Adrenal gland (tissue), 12 donors: ENCODE data around the gene TAB2. TPM values are rescaled to one million over a fixed set of nuclear protein-coding genes. Genes with fewer than 3 reads are reported as not detected.

Experiments used
- DNase-seq, 7 donors: peaks; one replicate each; pipeline ENCODE4 v3.0.0-alpha.2; 2019 to 2020
- H3K27ac ChIP-seq, 5 donors: fragments of 200-600 bp; sonication (generic) in 4 of 5; 1 replicate in 3 of 5; 2 replicates in 2 of 5; pipeline versions ENCODE4 v1.5.1 to v1.8.0; 2016 to 2020; ENCODE audit warnings: mild to moderate bottlenecking in 1 of 5
- H3K27me3 ChIP-seq: fragments of 200-600 bp; 2 replicates; pipeline ENCODE4 v1.8.0; 2021
- H3K36me3 ChIP-seq, 2 donors: fragments of 200-600 bp; replicated peaks in 1 of 2; 1 replicate in 1 of 2; 2 replicates in 1 of 2; pipeline versions ENCODE4 v1.5.1 to v1.8.0; 2018 to 2022
- H3K4me1 ChIP-seq, 2 donors: fragments of 200-600 bp; replicated peaks in 1 of 2; 1 replicate in 1 of 2; 2 replicates in 1 of 2; pipeline versions ENCODE4 v1.5.1 to v1.8.0; 2018 to 2021
- H3K4me3 ChIP-seq, 4 donors: fragments of 200-600 bp; sonication (generic) in 3 of 4; one replicate each; pipeline ENCODE4 v1.5.1; 2016 to 2018
- H3K9me3 ChIP-seq, 3 donors: fragments of 200-600 bp; sonication (generic) in 1 of 3; replicated peaks in 1 of 3; 1 replicate in 2 of 3; 2 replicates in 1 of 3; pipeline versions ENCODE4 v1.5.1 to v1.8.0; 2016 to 2021
- CTCF ChIP-seq, 6 experiments: fragments of 450-650 bp in 4 of 6; fragments of 200-600 bp in 2 of 6; sonication (generic) in 1 of 6; IDR thresholded peaks; 1 replicate in 5 of 6; 2 replicates in 1 of 6; pipeline versions ENCODE4 v1.5.1 to v1.8.0; 2016 to 2021; ENCODE audit warnings: antibody characterized with exemption in 6 of 6, mild to moderate bottlenecking in 2 of 6, moderate library complexity in 1 of 6
- POLR2A ChIP-seq, 2 donors: fragments of 450-650 bp; IDR thresholded peaks; one replicate each; pipeline ENCODE4 v1.6.1; 2017; ENCODE audit warnings: antibody characterized with exemption in 2 of 2, mild to moderate bottlenecking in 2 of 2, moderate library complexity in 1 of 2
- WGBS, 4 donors: extraction: QIAGEN DNeasy Blood & Tissue Kit in 2 of 4; methylation state at CpG; one replicate each; pipeline versions ENCODE4 v1.1.5 to v1.1.7; 2013 to 2017; 5-methylcytosine and 5-hydroxymethylcytosine counted together
- intact Hi-C, 2 donors: fragments of 100-400 bp; cut with DNase I; formaldehyde crosslinking; loops; one replicate each; pipeline versions ENCODE4 v1.14.1 to v1.15.0; 2022 to 2023
- polyA plus RNA-seq, 3 donors: library from polyadenylated mRNA; stranded (reverse); fragments of 200-250 nt in 2 of 3; fragments of 350-450 nt in 1 of 3; fragmentation: Illumina TruSeq in 1 of 3; extraction: RNeasy Lipid Tissue Mini Kit (QIAGEN cat#74804) in 1 of 3; gene quantifications; one replicate each; pipeline ENCODE4 v1.2.3, GENCODE V29; 2013 to 2014
- total RNA-seq, 9 donors: library from RNA; depleted of rRNA in 4 of 9; stranded (reverse); fragments of >200 nt in 4 of 9; fragments of 120-200 nt in 1 of 9; fragmentation: NEBNext Ultra II Directional in 1 of 9; extraction: Animal tissue kit (Norgen Biotek cat#: 25700) in 1 of 9; gene quantifications; one replicate each; pipeline versions ENCODE4 v1.1.0 to v1.2.4, GENCODE V29; 2013 to 2023
- donor health status: healthy with polysubstance abuse.
- donor health status: Bipolar disorder and iron deficiency.
- donor health status: DM: yes; HTN: yes; CAD: no.
- donor health status: DM: no; HTN: no; CAD: no.
- donor health status: DM: no; HTN: no; CAD: no.
- donor health status: DM: yes; HTN: yes; CAD: no.

The TAB2 gene
- total and polyA plus RNA-seq, 12 donors = 10.8 to 68.8 (median 43.9) TPM

GRCh38 chr6:149428606-149429005, 111.1 kb downstream of the TAB2 start:
- H3K9me3 ChIP-seq = no peaks in the 10 kb centered on the region
- H3K36me3 ChIP-seq = no peaks in the 10 kb centered on the region
- H3K4me1 ChIP-seq = peaks cover 5 to 11% of the 10 kb centered on the region in 2 donors
- H3K27ac ChIP-seq = no peak overlapping the region
- no peak for TF ChIP-seq CTCF (IDR thresholded peaks at IDR 0.05)
- TF ChIP-seq POLR2A (IDR thresholded peaks at IDR 0.05) = no peak
- no peaks in the 10 kb centered on the region for H3K27me3 ChIP-seq
- DNase-seq = no peak
- WGBS, 4 donors = 81 to 93% (median 92%) methylated on average over 3 to 4 of the region's 4 CpGs
- intact Hi-C loops = loop anchor here (5.0 to 10.0 kb wide), 2 partner anchors 114 to 341 kb away; partner anchors contain the start of gene TAB2 (in 2 of the 2)
- H3K4me3 ChIP-seq = no peak overlapping the region

GRCh38 chr6:149429427-149430360, 112.2 kb downstream of the TAB2 start:
- H3K27me3 ChIP-seq = no peaks in the 10 kb centered on the region
- peaks cover 3 to 5% of the 10 kb centered on the region in 2 donors for H3K4me1 ChIP-seq
- no peak overlapping the region for H3K27ac ChIP-seq
- no peak overlapping the region for H3K4me3 ChIP-seq
- intact Hi-C loops = loop anchor here (5.0 to 10.0 kb wide), 4 partner anchors 115 to 402 kb away; partner anchors contain the start of gene TAB2 (in 2 of the 2)
- no peak for DNase-seq
- H3K9me3 ChIP-seq = no peaks in the 10 kb centered on the region
- TF ChIP-seq CTCF (IDR thresholded peaks at IDR 0.05) = no peak
- TF ChIP-seq POLR2A (IDR thresholded peaks at IDR 0.05) = no peak
- H3K36me3 ChIP-seq = no peaks in the 10 kb centered on the region
- WGBS, 4 donors = 84 to 89% (median 87%) methylated on average over 26 of the region's 26 CpGs

- Histone ChIP-seq H3K27me3 (no peaks in the 10 kb centered on the region), H3K4me3 (no peak overlapping the region), H3K27ac (no peak overlapping the region), H3K4me1 (peaks cover 3 to 5% of the 10 kb centered on the region in 2 donors), H3K36me3 (no peaks in the 10 kb centered on the region), H3K9me3 (no peaks in the 10 kb centered on the region)
- intact Hi-C loops = loop anchor here (2.0 to 5.0 kb wide), 3 partner anchors 349 to 405 kb away; no protein-coding TSS in a partner anchor
- peak; percentile 87 to 97 (median 93) for DNase-seq
- peak; percentile 86 to 98 (median 96) for TF ChIP-seq CTCF (IDR thresholded peaks at IDR 0.05)
- no peak for TF ChIP-seq POLR2A (IDR thresholded peaks at IDR 0.05)
- 23 to 30% (median 28%) methylated on average over 17 to 19 of the region's 19 CpGs for WGBS, 4 donors
Measured at GRCh38 chr6:149431905-149432775, 114.6 kb downstream of the TAB2 start.

- no peak overlapping the region for H3K4me3 ChIP-seq
- H3K9me3 ChIP-seq = no peaks in the 10 kb centered on the region
- no peaks in the 10 kb centered on the region for H3K27me3 ChIP-seq
- no peak for DNase-seq
- H3K36me3 ChIP-seq = no peaks in the 10 kb centered on the region
- 75 to 77% (median 76%) methylated on average over 2 of the region's 2 CpGs for WGBS, 4 donors
- intact Hi-C loops = loop anchor here (2.0 to 5.0 kb wide), 3 partner anchors 351 to 406 kb away; no protein-coding TSS in a partner anchor
- no peak overlapping the region for H3K27ac ChIP-seq
- peaks cover 3 to 5% of the 10 kb centered on the region in 2 donors for H3K4me1 ChIP-seq
- no peak for TF ChIP-seq POLR2A (IDR thresholded peaks at IDR 0.05)
Measured at GRCh38 chr6:149433405-149433804, 115.9 kb downstream of the TAB2 start.
